Prostate gland (tissue), 2 donors: ENCODE measurements around the gene SLFN14.

Source experiments
- POLR2A ChIP-seq: fragments of 450-650 bp; IDR thresholded peaks from one replicate; pipeline ENCODE4 v1.6.1; 2016; ENCODE audit warnings: antibody characterized with exemption, mild to moderate bottlenecking
- POLR2AphosphoS5 ChIP-seq: sonication (generic); formaldehyde crosslinking; IDR thresholded peaks from one replicate; pipeline ENCODE4 v1.6.1; 2017; ENCODE audit warnings: antibody characterized with exemption
- TF ChIP-seq, protein P1 (sequence below), 4 experiments: fragments of 200-600 bp in 2 of 4; fragments of 450-650 bp in 2 of 4; sonication (generic) in 2 of 4; IDR thresholded peaks; 1 replicate in 3 of 4; 2 replicates in 1 of 4; pipeline ENCODE4 v1.5.1; 2016 to 2019; ENCODE audit warnings: antibody characterized with exemption in 4 of 4, mild to moderate bottlenecking in 2 of 4, moderate library complexity in 2 of 4

DNA sequence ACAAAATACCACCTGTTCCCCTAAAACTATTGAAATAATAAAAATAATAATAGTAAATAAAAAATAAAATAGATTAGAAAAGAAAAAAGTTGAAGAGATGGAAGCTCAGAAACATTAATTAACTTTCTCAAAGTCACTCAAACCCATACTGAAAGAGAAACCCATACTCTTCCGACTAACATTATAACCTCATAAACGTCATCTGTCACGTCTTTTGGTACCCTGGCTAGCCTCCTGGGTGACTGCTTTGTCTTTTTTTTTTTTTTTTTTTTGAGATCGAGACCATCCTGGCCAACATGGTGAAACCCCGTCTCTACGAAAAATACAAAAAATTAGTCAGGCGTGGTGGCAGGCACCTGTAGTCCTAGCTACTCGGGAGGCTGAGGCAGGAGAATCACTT is 30.8 kb downstream of the SLFN14 start:
- TF ChIP-seq, protein P1, sequence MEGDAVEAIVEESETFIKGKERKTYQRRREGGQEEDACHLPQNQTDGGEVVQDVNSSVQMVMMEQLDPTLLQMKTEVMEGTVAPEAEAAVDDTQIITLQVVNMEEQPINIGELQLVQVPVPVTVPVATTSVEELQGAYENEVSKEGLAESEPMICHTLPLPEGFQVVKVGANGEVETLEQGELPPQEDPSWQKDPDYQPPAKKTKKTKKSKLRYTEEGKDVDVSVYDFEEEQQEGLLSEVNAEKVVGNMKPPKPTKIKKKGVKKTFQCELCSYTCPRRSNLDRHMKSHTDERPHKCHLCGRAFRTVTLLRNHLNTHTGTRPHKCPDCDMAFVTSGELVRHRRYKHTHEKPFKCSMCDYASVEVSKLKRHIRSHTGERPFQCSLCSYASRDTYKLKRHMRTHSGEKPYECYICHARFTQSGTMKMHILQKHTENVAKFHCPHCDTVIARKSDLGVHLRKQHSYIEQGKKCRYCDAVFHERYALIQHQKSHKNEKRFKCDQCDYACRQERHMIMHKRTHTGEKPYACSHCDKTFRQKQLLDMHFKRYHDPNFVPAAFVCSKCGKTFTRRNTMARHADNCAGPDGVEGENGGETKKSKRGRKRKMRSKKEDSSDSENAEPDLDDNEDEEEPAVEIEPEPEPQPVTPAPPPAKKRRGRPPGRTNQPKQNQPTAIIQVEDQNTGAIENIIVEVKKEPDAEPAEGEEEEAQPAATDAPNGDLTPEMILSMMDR (IDR thresholded peaks at IDR 0.05) = no peak
- TF ChIP-seq POLR2A (no peak), POLR2AphosphoS5 (no peak)
